Embryonic facial prominence (tissue), 1 donor: ENCODE measurements around the gene RABL6.
"Not testable (repeated sequence)": the region's sequence is repeated elsewhere in the genome, so short reads cannot be mapped to it uniquely, and the experiment has no call there.

Experiments used
- DNase-seq: peaks from one replicate; pipeline ENCODE4 v3.0.0-alpha.2; 2016; ENCODE audit errors: extremely low spot score

RABL6 gene

DNA sequence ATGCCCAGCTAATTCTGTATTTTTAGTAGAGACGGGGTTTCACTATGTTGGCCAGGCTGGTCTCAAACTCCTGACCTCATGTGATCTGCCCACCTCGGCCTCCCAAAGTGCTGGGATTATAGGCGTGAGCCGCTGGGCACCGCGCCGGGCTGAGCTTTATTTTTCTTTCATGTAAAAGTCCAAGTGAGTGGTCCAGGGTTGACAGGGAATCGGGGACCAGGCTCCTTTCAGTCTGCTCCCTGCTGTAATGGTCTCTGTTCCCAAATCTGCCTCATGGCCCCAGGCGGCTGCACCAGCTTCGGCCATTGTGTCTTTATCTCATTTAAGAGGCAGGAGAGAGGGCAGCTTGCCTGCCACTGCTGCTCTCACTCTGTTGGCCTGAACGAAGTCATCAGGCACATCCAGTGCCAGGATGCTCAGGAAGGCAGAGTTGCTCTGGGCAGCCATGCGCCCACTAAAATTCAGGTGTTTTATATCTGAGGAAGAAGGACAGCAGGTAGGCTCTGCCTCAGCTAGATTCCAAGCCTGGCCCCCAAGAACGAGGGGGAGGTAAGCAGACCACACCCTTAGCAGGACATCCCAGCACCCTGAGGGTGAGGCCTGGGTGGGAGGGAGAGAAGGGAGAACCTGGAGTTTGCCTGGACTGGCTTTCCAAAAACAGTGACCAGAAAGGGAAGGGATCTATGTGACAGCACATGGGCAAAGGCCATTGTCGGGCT lies 13.3 kb upstream of the RABL6 start:
- no peak for DNase-seq

DNA sequence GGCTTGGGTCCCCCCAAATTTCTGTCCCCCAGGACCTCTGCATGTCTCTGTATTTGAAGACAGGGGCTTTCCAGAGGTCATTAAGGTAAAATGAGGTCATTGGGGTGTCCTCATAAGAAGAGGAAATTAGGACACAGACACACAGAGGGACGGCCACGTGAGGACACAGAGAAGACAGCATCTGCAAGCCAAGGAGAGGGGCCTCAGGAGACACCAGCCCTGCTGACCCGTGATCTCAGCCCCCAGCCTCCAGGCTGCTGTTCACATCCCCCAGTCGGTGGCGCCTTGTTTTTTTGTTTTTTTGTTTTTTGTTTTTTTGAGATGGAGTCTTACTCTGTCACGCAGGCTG lies 12.8 kb upstream of the RABL6 start:
- no peak for DNase-seq

DNA sequence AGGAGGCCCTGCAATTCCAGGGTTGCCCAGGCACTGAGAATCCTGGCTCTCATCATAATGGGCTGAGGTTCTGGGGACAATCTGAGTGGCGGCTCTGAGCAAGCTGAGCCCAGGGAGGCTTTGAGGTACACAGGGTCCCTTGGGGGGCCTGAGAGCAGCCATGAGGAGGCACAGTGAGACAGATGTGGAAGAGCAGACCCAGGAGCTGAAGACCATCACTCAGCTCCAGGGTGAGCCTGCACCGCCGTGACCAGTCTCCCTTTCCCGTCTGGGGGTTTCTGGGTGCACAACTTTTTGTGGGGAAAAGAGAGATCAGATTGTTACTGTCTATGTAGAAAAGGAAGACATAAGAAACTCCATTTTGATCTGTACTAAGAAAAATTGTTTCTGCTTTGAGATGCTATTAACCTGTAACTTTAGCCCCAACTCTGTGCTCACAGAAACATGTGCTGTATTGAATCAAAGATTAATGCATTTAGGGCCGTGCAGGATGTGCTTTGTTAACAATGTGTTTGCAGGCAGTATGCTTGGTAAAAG lies 11.4 kb upstream of the RABL6 start, which contains the start of gene CCDC183:
Gene CCDC183 (plus strand): TSS at position 101 of the 537 bp plus-strand sequence. CDS start 60 bp downstream, at position 161.
- DNase-seq, result no peak

DNA sequence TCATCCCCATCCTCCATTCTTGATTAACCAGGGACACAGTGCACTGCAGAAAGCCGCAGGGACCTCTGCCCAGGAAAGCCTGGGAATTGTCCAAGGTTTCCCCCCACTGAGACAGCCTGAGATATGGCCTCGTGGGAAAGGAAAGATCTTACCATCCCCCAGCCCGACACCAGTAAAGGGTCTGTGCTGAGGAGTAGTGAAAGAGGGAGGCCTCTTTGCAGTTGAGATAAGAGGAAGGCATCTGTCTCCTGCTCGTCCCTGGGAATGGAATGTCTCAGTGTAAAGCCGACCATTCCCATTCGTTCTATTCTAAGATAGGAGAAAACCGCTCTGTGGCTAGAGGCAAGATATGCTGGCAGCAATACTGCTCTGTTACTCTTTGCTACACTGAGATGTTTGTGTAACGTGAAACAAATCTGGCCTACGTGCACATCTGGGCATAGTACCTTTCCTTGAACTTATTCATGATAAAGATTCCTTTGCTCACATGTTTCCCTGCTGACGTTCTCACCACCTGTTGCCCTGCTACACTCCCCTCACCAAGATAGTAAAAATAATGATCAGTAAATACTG lies 10.9 kb upstream of the RABL6 start:
- DNase-seq, result not testable (repeated sequence)

DNA sequence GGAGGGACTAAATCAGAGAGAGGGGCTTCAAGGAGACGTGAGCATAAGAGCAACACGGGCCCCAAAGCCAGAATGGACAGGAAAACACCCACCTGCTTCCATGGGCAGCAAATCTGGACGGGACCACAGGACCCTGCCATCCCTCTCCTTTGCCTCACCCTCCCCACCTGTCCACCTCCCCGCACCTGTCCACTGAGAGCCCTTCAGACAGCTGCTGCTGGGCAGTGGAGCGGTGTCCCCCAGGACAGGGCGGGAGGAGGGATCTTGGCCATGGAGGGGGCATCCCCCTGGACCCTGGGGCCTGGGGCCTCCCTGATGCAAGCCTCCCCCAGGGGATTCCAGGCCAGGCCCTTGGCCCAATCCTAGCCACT lies 9.1 kb upstream of the RABL6 start:
- no peak for DNase-seq

DNA sequence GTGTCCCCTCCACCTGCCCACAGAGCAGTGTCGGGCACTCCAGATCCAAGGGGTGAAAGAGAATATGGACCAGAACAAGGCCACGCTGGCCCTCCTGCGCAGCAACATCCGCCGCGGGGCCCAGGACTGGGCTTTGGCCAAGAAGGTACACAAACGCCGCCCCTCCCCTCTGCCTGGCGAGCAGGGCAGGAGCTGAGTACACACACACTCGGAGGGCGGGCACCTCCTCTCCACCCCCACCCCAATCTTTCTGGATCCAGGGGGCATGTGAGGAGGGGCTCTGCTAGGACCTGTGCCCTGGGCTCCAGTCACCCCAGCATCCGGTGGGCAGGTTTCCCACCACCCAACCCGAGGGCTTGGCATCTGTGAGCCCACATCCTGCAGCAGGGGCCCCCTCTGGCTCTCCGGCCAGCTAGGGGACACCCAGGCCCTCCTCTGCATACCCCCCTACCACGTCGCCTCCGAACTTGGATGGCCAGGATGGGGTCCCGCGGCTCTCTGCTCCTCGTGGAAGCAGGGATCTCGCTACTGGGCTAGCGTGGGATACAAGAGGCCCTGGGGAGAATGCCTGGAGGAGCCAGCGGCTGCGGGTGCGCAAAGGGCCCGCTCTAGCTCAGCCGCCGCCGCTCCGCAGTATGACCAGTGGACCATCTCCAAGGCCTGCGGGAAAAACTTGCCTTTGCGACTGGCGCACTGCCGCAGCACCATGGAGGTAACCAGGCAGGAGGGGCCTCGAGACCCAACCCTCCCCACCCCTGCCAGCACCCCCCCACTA lies 8.5 kb upstream of the RABL6 start:
- DNase-seq, result no peak

DNA sequence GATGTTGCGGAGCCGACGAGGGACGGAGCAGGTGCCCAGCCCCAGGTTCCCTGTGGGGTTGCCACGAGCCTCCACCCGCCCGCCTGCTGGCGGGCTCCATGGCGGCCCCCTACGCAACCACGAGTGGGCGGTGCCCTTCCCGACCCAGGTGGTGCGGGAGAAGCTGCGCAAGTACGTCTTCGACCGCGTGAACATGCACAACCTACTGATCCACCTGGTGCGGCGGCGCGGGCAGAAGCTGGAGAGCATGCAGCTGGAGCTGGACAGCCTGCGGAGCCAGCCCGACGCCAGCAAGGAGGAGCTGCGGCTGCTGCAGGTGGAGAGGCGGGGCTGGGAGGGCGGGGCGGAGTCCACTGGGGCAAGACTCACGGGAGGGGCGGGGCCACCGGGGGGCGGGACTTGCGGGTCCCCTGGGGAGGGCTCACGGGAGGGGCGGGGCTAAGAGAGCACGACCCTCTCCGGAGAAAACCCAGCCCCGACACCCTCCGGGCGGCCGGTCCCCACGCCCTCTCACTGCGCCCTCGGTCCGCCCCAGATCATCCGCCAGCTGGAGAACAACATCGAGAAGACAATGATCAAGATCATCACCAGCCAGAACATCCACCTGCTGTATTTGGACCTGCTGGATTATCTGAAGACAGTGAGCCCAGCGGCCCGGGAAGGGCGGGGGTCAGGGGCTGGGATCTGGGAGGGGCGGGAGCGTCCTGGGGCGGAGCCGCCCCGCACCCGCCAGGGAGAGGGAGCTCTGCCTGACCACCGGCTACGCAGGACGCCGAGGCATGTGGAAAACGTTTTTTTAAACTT lies 7.7 kb upstream of the RABL6 start:
- no peak for DNase-seq

DNA sequence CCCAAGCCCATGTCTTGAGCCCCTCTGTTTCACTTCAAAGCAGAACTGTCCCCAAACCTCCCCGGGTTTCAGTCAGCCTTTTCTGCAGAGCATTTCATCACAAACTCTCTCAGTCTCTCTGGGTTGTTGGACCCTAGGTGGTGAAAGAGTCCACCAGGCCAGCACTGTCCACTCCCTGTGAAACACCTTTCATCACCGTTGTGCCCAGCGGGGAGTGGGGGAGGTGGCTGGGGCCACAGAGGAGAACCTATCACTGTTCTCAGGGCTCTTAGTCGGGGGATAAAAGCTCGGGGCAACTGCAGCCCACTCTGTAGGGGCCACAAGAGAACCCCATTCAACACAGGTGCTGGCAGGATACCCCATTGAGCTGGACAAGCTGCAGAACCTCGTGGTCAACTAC lies 5.4 kb upstream of the RABL6 start:
- no peak for DNase-seq

DNA sequence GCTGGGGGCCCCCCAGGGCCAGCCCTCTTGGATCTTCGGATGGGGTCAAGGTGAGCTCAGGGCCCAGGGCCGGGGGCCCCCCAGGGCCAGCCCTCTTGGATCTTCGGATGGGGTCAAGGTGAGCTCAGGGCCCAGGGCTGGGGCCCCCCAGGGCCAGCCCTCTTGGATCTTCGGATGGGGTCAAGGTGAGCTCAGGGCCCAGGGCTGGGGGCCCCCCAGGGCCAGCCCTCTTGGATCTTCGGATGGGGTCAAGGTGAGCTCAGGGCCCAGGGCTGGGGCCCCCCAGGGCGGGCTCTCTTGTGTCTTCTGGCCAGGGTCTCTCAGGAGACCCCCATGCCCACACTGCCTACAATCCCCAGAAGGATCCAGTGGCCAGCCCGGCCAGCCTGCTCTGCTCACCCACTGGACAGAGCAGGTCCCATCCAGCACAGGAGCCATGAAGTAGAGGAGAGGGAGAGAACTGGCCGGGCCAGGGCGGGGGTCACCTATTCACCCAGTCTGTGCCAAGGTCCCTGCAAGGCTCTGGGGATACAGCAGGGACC lies 4.7 kb upstream of the RABL6 start:
- DNase-seq, result not testable (repeated sequence)

DNA sequence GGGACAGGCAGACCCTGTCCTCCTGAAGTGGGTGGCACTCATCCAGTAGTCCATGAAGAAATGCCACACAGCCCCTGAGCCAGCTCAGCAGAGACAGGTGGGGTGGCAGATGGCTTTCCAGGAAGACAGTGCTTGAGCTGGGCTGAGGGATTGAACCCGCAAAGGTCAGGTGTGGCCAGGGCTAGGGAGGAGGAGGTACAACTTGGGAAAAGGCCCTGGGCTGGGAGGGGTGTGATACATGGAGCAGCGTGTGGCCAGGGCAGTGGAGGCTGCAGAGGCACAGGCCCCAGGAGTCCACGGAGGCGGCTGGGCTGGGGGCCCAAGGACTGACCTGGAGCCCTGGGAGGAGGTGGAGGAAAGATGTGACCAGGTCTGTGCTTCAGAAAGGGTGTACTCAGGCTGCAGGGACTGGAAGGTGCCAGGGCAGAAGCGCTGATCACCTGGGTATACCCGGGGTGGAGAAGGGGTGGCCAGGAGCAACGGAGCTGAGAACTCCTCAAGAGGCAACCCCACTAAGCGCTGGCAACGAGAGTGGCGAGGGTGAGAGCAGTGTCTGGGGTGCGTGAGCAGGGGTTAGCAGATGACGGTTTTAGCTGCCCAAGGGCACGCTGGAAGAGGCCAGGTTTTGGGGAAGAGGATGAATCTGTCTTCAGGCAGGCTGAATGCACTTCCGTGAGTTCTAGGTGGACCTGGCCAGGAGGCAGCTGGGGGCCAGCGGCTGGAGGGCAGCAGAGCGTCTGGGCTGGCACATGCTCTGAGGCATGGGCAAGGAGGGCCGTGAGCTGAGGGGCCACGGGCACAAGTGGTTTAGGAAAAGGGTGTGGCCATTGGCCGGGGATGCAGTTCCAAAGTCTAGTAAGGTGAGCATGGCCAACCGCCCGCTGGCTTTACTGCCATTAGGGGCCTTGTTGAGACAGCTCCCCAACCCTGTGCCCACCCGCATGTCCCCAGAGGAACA lies 3.9 kb upstream of the RABL6 start:
- no peak for DNase-seq

DNA sequence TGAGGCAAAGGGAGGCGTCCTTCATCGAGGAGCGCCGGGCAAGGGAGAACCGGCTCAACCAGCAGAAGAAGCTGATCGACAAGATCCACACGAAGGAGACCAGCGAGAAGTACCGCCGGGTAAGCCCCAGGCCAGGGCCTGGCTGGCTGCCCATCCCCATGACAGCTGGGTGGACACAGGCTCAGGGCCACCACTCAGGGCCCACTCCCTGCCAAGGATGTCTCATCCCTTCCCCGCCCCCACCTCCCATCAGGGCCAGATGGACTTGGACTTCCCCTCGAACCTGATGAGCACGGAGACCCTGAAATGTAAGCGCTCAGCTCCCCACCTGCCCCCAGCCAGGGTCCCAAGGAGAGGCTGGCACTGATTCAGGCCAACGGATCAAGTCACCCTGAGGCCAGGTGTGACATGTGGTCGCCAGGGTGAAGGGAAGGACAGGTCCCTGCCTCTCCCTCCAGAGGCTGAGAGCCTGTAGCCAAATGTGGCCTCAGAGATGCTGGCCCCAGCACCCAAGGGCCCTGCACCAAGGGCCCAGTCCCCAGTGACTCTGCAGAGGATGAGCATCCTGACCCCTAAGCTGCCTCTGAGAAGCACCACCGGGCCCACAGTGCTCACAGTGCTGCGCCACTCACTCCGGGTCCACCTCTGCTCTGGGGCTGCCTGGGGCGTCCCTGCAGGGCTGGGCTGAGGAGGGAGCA lies 3.1 kb upstream of the RABL6 start:
- no peak for DNase-seq

DNA sequence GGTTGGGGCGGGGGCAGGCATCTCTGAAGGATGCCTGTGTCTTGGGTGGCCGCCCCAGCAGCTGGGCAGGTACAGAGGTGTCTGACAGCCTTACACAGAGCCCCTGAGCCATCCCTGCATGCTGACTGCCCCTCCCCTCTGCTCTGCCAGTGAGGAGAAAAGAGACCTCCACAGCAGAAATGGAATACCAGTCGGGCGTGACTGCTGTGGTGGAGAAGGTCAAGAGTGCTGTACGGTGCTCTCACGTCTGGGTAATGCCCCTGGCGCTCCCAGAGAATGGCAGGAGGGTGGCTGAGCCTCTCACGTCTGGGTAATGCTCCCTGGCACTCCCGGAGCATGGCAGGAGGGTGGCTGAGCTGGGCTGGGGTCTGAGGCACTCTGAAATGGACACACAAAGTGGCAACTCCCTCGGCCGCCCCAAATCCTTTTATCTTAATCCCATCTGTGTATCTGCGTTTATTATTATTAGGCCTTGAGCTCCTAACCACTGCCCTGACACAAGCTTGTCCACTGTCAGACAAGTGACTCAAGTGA lies 2.5 kb upstream of the RABL6 start:
- DNase-seq, result no peak

DNA sequence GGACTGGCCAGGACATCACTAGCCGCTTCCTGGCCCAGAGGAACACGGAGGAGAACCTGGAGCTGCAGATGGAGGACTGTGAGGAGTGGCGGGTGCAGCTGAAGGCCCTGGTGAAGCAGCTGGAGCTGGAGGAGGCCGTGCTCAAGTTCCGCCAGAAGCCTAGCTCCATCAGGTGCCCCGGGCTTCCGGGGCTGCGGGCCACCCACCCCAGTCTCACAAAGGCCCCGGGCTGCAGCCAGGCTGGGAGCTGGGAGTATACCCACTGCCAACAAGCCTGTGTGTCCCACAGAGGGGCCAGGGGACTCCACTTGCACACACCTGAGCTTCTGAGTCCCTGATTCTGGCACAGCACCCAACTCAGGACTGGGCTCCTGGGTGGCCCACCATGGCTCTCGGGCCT lies 1.7 kb upstream of the RABL6 start:
- DNase-seq, result no peak

DNA sequence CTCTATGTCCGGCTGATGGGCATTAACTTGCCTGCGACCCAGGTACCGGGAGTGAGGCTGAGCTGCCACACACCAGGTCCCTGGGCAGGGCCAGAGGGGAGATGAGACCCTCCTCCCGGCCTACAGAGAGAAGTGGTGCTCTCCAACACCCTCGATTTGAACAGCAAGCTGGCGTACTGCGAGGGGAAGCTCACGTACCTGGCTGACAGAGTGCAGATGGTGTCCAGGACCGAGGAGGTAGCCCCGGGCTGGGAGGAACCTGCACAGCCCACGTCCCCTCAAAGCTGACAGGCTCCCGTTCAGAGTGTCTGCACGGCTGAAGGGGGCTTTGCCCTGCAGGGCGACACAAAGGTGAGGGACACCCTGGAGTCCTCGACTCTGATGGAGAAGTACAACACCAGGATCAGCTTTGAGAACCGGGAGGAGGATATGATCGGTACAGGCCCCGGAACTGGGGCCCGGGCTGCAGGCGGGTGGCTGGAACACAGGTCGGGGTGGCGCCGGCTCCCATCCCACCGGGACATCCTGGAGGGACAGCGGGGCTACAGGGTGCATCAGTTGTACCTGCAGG lies 1.0 kb upstream of the RABL6 start:
- DNase-seq, result no peak

DNA sequence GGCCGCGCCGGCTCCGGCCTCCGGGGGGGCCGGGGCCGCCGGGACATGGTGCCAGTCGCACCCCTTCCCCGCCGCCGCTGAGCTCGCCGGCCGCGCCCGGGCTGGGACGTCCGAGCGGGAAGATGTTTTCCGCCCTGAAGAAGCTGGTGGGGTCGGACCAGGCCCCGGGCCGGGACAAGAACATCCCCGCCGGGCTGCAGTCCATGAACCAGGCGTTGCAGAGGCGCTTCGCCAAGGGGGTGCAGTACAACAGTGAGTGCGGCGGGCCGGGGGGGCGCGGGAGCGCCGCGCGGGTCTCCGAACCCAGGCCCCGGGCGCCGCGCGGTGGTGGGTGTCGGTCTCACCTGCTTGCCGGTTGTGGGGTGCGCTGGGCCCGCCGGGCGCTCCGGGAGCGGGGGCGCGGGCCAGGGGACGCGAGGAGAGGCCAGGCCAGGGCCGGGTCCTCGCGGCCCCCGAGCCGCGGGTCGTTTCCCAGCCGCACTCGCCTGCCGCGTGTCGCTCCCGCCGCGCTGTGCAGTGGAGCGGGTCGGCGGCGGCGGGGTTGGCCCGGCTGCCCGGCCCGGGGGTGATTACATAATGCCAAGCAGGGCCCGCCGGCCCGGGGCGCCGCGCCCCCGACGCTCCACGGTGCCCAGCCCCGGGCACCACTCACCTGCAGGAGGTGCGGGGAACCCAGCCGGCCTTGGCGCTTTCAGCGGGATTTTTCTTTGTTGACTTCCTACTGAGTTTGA lies 492 bp downstream of the RABL6 start:
- no peak for DNase-seq

DNA sequence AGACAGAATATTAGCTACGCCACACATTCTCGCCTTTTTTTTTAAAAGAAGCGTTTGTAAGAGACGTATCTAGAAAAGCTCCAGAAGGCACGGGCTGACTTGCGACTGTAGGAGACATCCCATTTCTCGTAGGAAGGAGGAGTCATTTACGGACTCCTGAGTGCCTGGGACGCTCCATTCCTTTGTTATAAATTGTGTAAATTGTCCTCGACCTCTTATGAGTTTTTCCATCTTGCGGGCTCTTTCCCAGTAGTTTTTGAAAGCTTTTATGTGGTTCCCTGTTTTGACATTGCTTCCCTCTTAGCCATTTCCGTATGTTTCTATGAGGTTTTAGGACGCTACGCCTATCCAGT lies 1.0 kb downstream of the RABL6 start:
- no peak for DNase-seq

DNA sequence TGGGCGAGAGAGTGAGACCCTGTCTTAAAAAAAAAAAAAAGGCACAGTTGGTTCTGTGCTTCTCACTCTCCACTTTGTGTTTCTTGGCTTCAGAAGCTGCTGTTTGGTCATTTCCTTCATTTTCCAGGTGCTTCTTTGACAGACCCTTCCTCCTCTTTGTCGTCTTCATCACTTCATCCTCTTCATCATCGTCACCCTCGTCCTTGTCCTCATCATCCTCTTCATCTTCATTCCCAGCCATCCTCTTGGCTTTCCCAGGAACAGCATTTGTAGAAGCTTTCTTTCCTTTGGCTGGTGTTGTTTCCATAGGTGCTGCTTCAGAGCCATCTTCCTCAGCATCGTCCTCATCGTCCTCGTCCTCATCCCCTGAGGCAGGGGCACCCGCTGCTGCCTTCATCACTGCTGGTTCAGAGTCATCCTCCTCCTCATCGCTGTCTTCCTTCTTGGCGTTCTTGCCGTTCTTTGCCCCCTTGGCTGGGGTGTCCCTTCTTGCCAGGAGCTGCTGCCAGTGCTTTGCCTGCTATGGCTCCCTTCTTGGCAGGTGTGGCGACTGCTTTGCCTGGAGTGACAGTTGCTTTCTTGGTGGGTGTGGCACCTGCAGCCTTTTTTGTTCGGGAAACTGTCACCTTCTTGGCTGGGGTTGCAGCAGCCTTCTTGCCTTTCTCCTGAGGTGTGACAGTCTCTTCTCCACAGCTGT lies 7.1 kb downstream of the RABL6 start:
- no peak for DNase-seq

DNA sequence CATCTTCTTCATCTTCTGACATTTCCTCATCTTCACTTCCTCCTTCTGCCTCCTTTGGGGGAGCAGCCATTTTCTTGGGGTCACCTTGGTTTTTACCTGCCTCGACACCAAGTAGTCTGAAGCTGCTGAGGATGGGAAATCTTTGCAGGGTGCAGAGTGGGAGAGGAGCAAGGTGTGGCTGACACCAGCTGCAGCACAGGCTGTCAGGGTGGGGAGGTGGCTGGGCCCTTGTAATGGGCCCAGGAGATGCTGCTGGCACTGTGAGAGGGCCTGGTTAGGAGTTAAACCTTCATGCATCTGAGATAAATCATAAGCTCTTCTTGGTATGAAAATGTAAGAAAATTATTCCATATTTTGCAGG lies 7.7 kb downstream of the RABL6 start:
- DNase-seq, result no peak
